Hepatocyte (in vitro differentiated cells): ENCODE results near the gene DAP3.
"Not testable (repeated sequence)": the region's sequence is repeated elsewhere in the genome, so short reads cannot be mapped to it uniquely, and the experiment has no call there.

ENCODE experiments used
- CTCF ChIP-seq: fragments of 200-600 bp; sonication (generic); IDR thresholded peaks from 2 replicates; pipeline ENCODE4 v1.5.1; 2016; ENCODE audit warnings: antibody characterized with exemption, mild to moderate bottlenecking; ENCODE audit not compliant: poor library complexity
- EZH2 ChIP-seq: fragments of 200-600 bp; sonication (generic); IDR thresholded peaks from 2 replicates; pipeline ENCODE4 v1.6.1; 2016; ENCODE audit warnings: antibody characterized with exemption, mild to moderate bottlenecking, borderline replicate concordance

DNA sequence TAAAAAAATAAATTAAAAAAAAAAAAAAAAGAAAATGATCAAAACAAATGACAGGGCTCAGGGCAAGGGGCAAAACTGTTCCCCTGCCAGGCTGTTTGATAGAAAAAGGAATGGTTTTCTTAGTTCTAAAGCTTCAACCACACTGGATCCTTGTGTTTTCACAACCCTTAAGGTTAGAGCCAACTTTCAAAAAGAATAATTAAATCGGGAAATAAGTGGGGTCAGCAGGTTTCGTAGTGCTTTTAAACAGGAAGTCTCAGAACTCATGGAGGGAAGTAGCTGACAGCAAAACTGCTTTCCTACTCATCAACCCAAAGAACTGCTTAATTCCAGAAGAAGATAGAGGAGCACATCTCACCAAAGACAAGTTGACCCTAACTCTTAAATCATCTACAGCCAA lies 12.8 kb downstream of the DAP3 start:
- TF ChIP-seq CTCF, EZH2: not testable (repeated sequence)
